Loucy (cell line): ENCODE results near the gene MEIOC.

Experiments used
- EZH2phosphoT487 ChIP-seq: fragments of 200-600 bp; IDR thresholded peaks from 2 replicates; pipeline ENCODE4 v1.6.1; 2018; ENCODE audit warnings: antibody characterized with exemption, mild to moderate bottlenecking, moderate library complexity, borderline replicate concordance
- TF ChIP-seq, protein P1 (sequence below): fragments of 200-600 bp; sonication (generic); conservative IDR thresholded peaks from 2 replicates; pipeline ENCODE4 v1.5.1; 2014; ENCODE audit warnings: mild to moderate bottlenecking, antibody characterized with exemption, low read length

DNA sequence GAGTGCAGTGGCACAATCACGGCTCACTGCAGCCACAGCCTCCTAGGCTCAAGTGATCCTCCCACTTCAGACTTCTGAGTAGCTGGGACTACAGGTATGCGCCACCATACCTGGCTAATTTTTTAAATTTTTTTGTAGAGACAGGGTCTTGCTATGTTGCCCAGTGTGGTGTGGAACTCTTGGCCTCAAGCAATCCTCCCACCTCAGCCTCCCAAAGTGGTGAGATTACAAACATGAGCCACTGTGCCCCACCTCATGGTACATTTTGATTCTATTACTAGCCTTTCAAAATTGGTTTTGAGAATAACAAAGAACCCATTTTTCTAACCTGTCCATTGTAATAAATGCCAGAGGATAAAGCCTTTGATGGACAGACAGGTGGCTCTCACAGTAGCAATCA, 31.9 kb downstream of the MEIOC start:
- TF ChIP-seq, protein P1, sequence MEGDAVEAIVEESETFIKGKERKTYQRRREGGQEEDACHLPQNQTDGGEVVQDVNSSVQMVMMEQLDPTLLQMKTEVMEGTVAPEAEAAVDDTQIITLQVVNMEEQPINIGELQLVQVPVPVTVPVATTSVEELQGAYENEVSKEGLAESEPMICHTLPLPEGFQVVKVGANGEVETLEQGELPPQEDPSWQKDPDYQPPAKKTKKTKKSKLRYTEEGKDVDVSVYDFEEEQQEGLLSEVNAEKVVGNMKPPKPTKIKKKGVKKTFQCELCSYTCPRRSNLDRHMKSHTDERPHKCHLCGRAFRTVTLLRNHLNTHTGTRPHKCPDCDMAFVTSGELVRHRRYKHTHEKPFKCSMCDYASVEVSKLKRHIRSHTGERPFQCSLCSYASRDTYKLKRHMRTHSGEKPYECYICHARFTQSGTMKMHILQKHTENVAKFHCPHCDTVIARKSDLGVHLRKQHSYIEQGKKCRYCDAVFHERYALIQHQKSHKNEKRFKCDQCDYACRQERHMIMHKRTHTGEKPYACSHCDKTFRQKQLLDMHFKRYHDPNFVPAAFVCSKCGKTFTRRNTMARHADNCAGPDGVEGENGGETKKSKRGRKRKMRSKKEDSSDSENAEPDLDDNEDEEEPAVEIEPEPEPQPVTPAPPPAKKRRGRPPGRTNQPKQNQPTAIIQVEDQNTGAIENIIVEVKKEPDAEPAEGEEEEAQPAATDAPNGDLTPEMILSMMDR = no peak
- TF ChIP-seq EZH2phosphoT487 = no peak
